Measurements from ENCODE around the gene IFT57.

The IFT57 gene

GRCh38 chr3:108227131-108227530 is 4.9 kb upstream of the IFT57 start:
- Histone ChIP-seq H3K27ac (ENCODE audit: low read length) (no peak overlapping the region), H3K79me2 (ENCODE audit: low read length) (no peaks in the 10 kb centered on the region), H3K9ac (ENCODE audit: low read length) (no peak overlapping the region), H3K9me3 (replicated peaks; ENCODE audit: insufficient read depth, low read length) (no peaks in the 10 kb centered on the region), H2AFZ (ENCODE audit: low read length) (no peak overlapping the region), H4K20me1 (ENCODE audit: insufficient read depth, low read length) (no peaks in the 10 kb centered on the region), H3K4me2 (ENCODE audit: low read depth, low read length) (no peak overlapping the region), H3K4me1 (ENCODE audit: low read length) (peaks cover 10% of the 10 kb centered on the region), H3K9me2 (replicated peaks; ENCODE audit: insufficient read depth, low read length) (no peaks in the 10 kb centered on the region), H3K4me3 (ENCODE audit: low read length) (no peak overlapping the region), H3K27me3 (replicated peaks; ENCODE audit: insufficient read depth, low read length) (no peaks in the 10 kb centered on the region), H3K36me3 (replicated peaks; ENCODE audit: insufficient read depth, low read length) (no peaks in the 10 kb centered on the region), H3F3A (ENCODE audit: insufficient read depth, low read length) (0 out of 2 replicates have a peak, but pooled peaks cover 7% of the 10 kb centered on the region)
- no peak for DNase-seq
- TF ChIP-seq EZH2 (optimal IDR thresholded peaks at IDR 0.05; ENCODE audit: low read depth, low read length) (no peak), EZH2phosphoT487 (IDR thresholded peaks at IDR 0.05; ENCODE audit: low read length) (no peak), CTCF (IDR thresholded peaks at IDR 0.05; ENCODE audit: low read length) (no peak)

DNA sequence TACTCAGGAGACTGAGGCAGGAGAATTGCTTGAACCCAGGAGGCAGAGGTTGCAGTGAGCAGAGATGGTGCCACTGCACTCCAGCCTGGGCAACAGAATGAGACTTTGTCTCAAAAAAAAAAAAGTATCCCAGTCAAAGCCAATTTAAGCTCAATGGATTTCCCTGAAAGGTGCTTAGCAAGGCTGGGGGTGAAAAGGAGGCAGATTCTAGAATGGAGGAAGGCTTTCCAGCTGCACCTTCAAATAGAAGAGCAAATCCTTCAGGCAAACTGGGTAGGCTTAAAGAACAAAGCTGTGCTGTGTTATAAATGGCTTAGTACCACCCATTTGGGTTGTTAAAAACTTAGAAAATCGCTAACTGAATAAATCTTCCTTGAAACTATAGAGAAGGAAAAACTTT is 3.0 kb upstream of the IFT57 start:
- Histone ChIP-seq H3K4me1 (ENCODE audit: low read length) (peaks cover 16% of the 10 kb centered on the region), H3K9me2 (replicated peaks; ENCODE audit: insufficient read depth, low read length) (no peaks in the 10 kb centered on the region), H3K79me2 (ENCODE audit: low read length) (no peaks in the 10 kb centered on the region), H2AFZ (ENCODE audit: low read length) (no peak overlapping the region), H3K36me3 (replicated peaks; ENCODE audit: insufficient read depth, low read length) (no peaks in the 10 kb centered on the region), H3K4me3 (ENCODE audit: low read length) (no peak overlapping the region), H4K20me1 (ENCODE audit: insufficient read depth, low read length) (no peaks in the 10 kb centered on the region), H3K27me3 (replicated peaks; ENCODE audit: insufficient read depth, low read length) (no peaks in the 10 kb centered on the region), H3K4me2 (ENCODE audit: low read depth, low read length) (no peak overlapping the region), H3F3A (ENCODE audit: insufficient read depth, low read length) (peaks cover 10% of the 10 kb centered on the region; the same call in 1 of the 2 replicates), H3K9me3 (replicated peaks; ENCODE audit: insufficient read depth, low read length) (no peaks in the 10 kb centered on the region), H3K9ac (ENCODE audit: low read length) (no peak overlapping the region), H3K27ac (ENCODE audit: low read length) (no peak overlapping the region)
- no peak for DNase-seq
- TF ChIP-seq EZH2 (optimal IDR thresholded peaks at IDR 0.05; ENCODE audit: low read depth, low read length) (no peak), EZH2phosphoT487 (IDR thresholded peaks at IDR 0.05; ENCODE audit: low read length) (no peak), CTCF (IDR thresholded peaks at IDR 0.05; ENCODE audit: low read length) (no peak)

- peaks cover 16% of the 10 kb centered on the region for H3K4me1 ChIP-seq (ENCODE audit: low read length)
- H3K27ac ChIP-seq (ENCODE audit: low read length) = no peak overlapping the region
- TF ChIP-seq CTCF (IDR thresholded peaks at IDR 0.05; ENCODE audit: low read length) (no peak), EZH2phosphoT487 (IDR thresholded peaks at IDR 0.05; ENCODE audit: low read length) (no peak), EZH2 (optimal IDR thresholded peaks at IDR 0.05; ENCODE audit: low read depth, low read length) (no peak)
- H3K9me2 ChIP-seq (replicated peaks; ENCODE audit: insufficient read depth, low read length) = no peaks in the 10 kb centered on the region
- no peaks in the 10 kb centered on the region for H3K79me2 ChIP-seq (ENCODE audit: low read length)
- H3K9me3 ChIP-seq (replicated peaks; ENCODE audit: insufficient read depth, low read length) = no peaks in the 10 kb centered on the region
- no peak for DNase-seq
- H4K20me1 ChIP-seq (ENCODE audit: insufficient read depth, low read length) = no peaks in the 10 kb centered on the region
- no peaks in the 10 kb centered on the region for H3K27me3 ChIP-seq (replicated peaks; ENCODE audit: insufficient read depth, low read length)
- H3K4me2 ChIP-seq (ENCODE audit: low read depth, low read length) = peak overlapping the region; percentile 61; the same call in 1 of the 2 replicates
- H3K36me3 ChIP-seq (replicated peaks; ENCODE audit: insufficient read depth, low read length) = no peaks in the 10 kb centered on the region
- H3F3A ChIP-seq (ENCODE audit: insufficient read depth, low read length) = peaks cover 10% of the 10 kb centered on the region; the same call in 1 of the 2 replicates
- no peak overlapping the region for H3K4me3 ChIP-seq (ENCODE audit: low read length)
- H3K9ac ChIP-seq (ENCODE audit: low read length) = no peak overlapping the region
- H2AFZ ChIP-seq (ENCODE audit: low read length) = no peak overlapping the region
Observed at GRCh38 chr3:108223928-108224327, 1.7 kb upstream of the IFT57 start.
